Prostate gland (tissue), 2 donors: ENCODE measurements around the gene ZNF28. TPM values are rescaled to one million over a fixed set of nuclear protein-coding genes. Genes with fewer than 3 reads are reported as not detected.
"Not testable (repeated sequence)": the region's sequence is repeated elsewhere in the genome, so short reads cannot be mapped to it uniquely, and the experiment has no call there.

ENCODE experiments used
- DNase-seq: peaks from one replicate; pipeline ENCODE4 v3.0.0-alpha.2; 2019; ENCODE audit warnings: low spot score
- H3K27ac ChIP-seq, 2 donors: fragments of 200-600 bp; sonication (generic); 2 replicates each; pipeline ENCODE4 v1.5.1; 2017 to 2019
- H3K27me3 ChIP-seq: fragments of 200-600 bp; sonication (generic); replicated peaks from 2 replicates; pipeline ENCODE4 v1.5.1; 2019; ENCODE audit not compliant: insufficient read depth
- H3K36me3 ChIP-seq, 2 donors: fragments of 200-600 bp; sonication (generic); 1 replicate in 1 of 2; 2 replicates in 1 of 2; pipeline versions ENCODE4 v1.5.1 to v1.8.1; 2017 to 2019
- H3K4me1 ChIP-seq: fragments of 200-600 bp; sonication (generic); replicated peaks from 2 replicates; pipeline ENCODE4 v1.5.1; 2019
- H3K4me3 ChIP-seq, 2 donors: fragments of 200-600 bp; sonication (generic); 2 replicates each; pipeline ENCODE4 v1.5.1; 2017 to 2019
- H3K9me3 ChIP-seq: fragments of 200-600 bp; sonication (generic); 2 replicates; pipeline ENCODE4 v1.5.1; 2017
- CTCF ChIP-seq, 4 experiments: fragments of 200-600 bp in 2 of 4; fragments of 450-650 bp in 2 of 4; sonication (generic) in 2 of 4; IDR thresholded peaks; 1 replicate in 3 of 4; 2 replicates in 1 of 4; pipeline ENCODE4 v1.5.1; 2016 to 2019; ENCODE audit warnings: antibody characterized with exemption in 4 of 4, mild to moderate bottlenecking in 2 of 4, moderate library complexity in 2 of 4
- POLR2A ChIP-seq: fragments of 450-650 bp; IDR thresholded peaks from one replicate; pipeline ENCODE4 v1.6.1; 2016; ENCODE audit warnings: antibody characterized with exemption, mild to moderate bottlenecking
- POLR2AphosphoS5 ChIP-seq: sonication (generic); formaldehyde crosslinking; IDR thresholded peaks from one replicate; pipeline ENCODE4 v1.6.1; 2017; ENCODE audit warnings: antibody characterized with exemption
- WGBS: methylation state at CpG from one replicate; pipeline ENCODE4 v1.1.5; 2018; 5-methylcytosine and 5-hydroxymethylcytosine counted together
- intact Hi-C: fragments of 100-400 bp; cut with DNase I; formaldehyde crosslinking; loops from one replicate; pipeline ENCODE4 v1.14.2; 2022
- total RNA-seq, 2 donors: library from RNA; depleted of rRNA; stranded (reverse); fragments of >200 nt; gene quantifications; one replicate each; pipeline ENCODE4 v1.1.0, GENCODE V29; 2016

Gene ZNF28
- total RNA-seq, 2 donors from 2014 or later, result 19.2 to 26.8 TPM

GRCh38 chr19:52786464-52787354, 34.7 kb downstream of the ZNF28 start, which contains the start of gene ZNF600:
Gene ZNF600, minus strand, starts transcription at chr19:52786791. Its CDS starts 7,903 bp downstream, at chr19:52778888.
- intact Hi-C loops, H3K9me3 ChIP-seq, H3K4me1 ChIP-seq, H3K27me3 ChIP-seq, H3K36me3 ChIP-seq: not testable (repeated sequence)
- TF ChIP-seq POLR2AphosphoS5 (peak; percentile 82), CTCF (IDR thresholded peaks at IDR 0.05) (peak in 2 of 4 experiments; percentile 55 to 56), POLR2A (peak; percentile 62)
- 1% methylated on average over 41 of the region's 47 CpGs for WGBS
- peak; percentile 92 for DNase-seq
- H3K4me3 ChIP-seq, result peak within 1 kb of the TSS; percentile 47 to 61
- peak within 1 kb of the TSS; percentile 70 for H3K27ac ChIP-seq

DNA sequence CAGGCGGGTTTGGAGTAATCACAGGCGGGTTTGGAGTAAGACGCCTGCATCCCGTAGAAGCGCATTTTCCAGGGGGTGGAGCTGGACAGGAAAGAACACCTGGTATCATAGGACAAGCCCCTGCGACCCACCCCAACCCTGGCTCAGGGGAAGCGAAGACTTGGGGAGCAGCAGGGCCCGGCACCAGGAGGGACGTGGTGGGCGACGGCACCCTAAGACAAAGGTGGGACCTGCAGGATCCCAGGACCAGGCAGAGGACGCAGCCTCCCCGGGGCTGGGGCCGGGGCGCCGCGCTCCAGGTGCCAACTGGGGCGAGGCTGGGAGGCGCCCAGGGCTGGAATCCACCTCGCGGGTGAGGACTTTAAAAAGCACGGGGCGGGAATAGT, 35.4 kb downstream of the ZNF28 start:
- Histone ChIP-seq H3K9me3 (no peaks in the 10 kb centered on the region), H3K4me3 (peak overlapping the region; percentile 47 to 61), H3K27ac (peak overlapping the region; percentile 70), H3K4me1 (no peaks in the 10 kb centered on the region), H3K27me3 (no peaks in the 10 kb centered on the region), H3K36me3 (no peaks in the 10 kb centered on the region)
- peak; percentile 4 for DNase-seq
- intact Hi-C loops, result no loop called here
- WGBS, result 1% methylated on average over 23 of the region's 23 CpGs
- TF ChIP-seq POLR2AphosphoS5 (no peak), POLR2A (no peak), CTCF (IDR thresholded peaks at IDR 0.05) (no peak)

GRCh38 chr19:52785506-52785905, 35.9 kb downstream of the ZNF28 start:
- H3K36me3 ChIP-seq, result no peaks in the 10 kb centered on the region
- H3K27me3 ChIP-seq, result no peaks in the 10 kb centered on the region
- H3K4me1 ChIP-seq, result no peaks in the 10 kb centered on the region
- H3K4me3 ChIP-seq, result peak overlapping the region; percentile 47 to 61
- WGBS, result 71% methylated on average over 3 of the region's 3 CpGs
- intact Hi-C loops, result no loop called here
- no peak for DNase-seq
- H3K27ac ChIP-seq, result no peak overlapping the region
- TF ChIP-seq CTCF (IDR thresholded peaks at IDR 0.05) (no peak), POLR2A (no peak), POLR2AphosphoS5 (no peak)
- no peaks in the 10 kb centered on the region for H3K9me3 ChIP-seq

DNA sequence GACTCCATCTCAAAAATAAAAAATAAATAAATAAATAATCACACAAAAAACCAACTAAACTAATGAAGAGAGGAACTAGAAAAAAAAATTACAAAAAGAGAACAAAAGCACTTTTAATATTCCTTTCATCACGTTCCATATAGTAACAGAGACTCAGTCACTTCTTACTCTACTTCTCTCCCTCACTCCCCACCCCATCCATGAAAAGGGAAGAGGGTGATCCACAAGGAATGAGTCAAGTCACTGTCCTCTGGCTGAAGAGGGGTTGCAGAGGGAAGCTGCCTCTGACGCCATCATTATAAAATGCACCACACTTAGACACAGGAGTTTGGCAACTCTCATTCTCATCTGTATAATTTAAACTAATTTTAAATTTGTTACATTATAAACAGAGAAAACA, 38.6 kb downstream of the ZNF28 start:
- H3K36me3 ChIP-seq, H3K9me3 ChIP-seq, intact Hi-C loops, DNase-seq, H3K4me3 ChIP-seq, H3K27ac ChIP-seq, H3K4me1 ChIP-seq, H3K27me3 ChIP-seq: not testable (repeated sequence)
- 73% methylated on average over 2 of the region's 2 CpGs for WGBS

DNA sequence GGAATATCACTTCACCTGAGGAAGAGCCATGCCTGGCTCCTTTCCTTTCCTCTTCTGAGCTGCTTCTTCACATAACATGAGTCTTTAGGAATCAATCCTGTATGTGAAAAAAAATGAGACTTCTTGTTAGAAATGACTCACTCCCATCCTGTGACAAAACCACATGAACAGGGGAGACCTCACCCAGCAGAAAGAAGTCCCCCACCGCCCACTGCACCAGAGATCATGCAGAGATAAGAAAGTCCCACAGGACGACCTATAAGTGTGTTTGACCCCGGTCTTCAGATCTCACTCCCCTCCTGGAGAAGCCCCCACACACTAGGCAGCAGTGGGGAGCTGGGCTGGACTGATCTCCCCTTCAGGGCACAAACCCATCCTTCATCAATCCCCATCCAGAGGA, 42.6 kb downstream of the ZNF28 start:
- no peaks in the 10 kb centered on the region for H3K4me1 ChIP-seq
- intact Hi-C loops, result no loop called here
- no peak overlapping the region for H3K4me3 ChIP-seq
- TF ChIP-seq POLR2AphosphoS5 (no peak), POLR2A (no peak), CTCF (IDR thresholded peaks at IDR 0.05) (no peak)
- no peak for DNase-seq
- WGBS, result 75% methylated on average over 3 of the region's 3 CpGs
- no peak overlapping the region for H3K27ac ChIP-seq
- H3K9me3 ChIP-seq, result no peaks in the 10 kb centered on the region
- H3K36me3 ChIP-seq, result no peaks in the 10 kb centered on the region
- H3K27me3 ChIP-seq, result no peaks in the 10 kb centered on the region

DNA sequence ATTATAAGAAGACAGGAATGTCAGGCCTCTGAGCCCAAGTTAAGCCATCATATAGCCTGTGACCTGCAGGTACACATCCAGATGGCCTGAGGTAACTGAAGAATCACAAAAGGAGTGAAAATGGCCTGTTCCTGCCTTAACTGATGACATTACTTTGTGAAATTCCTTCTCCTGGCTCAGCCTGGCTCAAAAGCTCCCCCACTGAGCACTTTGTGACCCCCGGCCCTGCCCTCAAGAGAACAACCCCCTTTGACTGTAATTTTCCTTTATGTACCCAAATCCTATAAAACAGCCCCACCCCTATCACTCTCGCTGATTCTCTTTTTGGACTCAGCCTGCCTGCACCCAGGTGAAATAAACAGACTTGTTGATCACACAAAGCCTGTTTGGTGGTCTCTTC, 65.0 kb downstream of the ZNF28 start:
- intact Hi-C loops, result not testable (repeated sequence)

More for the DNA sequence above, 65.0 kb downstream of the ZNF28 start:
- H3K27ac ChIP-seq, H3K27me3 ChIP-seq, H3K36me3 ChIP-seq, H3K4me1 ChIP-seq, DNase-seq, H3K4me3 ChIP-seq, H3K9me3 ChIP-seq: not testable (repeated sequence)
- 54% methylated on average over 2 of the region's 2 CpGs for WGBS
